NCI-H82 treated with DMSO at 0.1 percent for 48 hours (cell line): ENCODE data around the gene DLL4.
"Not testable (repeated sequence)": the region's sequence is repeated elsewhere in the genome, so short reads cannot be mapped to it uniquely, and the experiment has no call there.

ENCODE experiments used
- DNase-seq: peaks from one replicate; lab custom pipeline; 2025; ENCODE audit not compliant: unreplicated experiment; lab: John Stamatoyannopoulos, UW

DLL4 gene

DNA sequence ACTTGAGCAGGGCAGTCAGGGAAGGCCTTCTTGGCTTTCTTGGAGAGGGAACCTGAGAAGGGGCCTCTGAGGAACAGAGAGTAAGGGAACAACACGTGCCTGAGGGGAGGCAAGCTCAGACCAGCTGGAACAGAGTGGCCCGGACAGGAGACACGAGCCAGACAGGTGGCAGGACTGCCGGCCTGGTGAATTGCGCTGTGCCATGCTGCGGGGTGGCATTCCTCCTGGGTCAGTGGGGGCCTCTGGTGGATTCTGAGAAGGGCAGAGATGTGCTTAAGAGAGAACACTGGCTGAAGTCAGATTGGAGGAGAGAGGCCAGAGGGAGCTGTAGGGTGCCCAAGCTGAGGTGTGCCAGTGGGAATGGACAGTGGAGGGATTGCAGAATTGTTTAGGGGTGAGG, 29.0 kb downstream of the DLL4 start:
- no peak for DNase-seq

DNA sequence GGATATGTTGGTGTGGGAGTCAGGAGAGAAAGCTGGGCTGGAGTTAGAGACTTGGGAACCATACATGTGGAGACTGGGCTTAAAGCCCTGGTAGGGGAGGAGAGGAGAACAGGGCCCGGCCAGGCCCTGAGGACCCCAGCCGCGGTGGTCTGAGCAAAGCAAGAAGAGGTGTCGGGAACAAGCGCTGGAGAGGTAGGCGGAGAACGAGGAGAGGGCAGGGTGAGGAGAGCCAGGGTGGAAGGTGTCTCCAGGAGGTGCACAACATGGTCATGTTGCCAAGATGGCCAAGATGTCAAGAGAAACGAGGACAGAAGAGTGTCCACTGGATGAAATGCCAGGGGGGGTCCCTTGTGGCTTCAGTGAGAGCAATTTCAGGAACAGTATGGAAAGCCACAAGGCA, 29.6 kb downstream of the DLL4 start:
- no peak for DNase-seq

GRCh38 chr15:40959331-40960141, 30.4 kb downstream of the DLL4 start:
- no peak for DNase-seq

DNA sequence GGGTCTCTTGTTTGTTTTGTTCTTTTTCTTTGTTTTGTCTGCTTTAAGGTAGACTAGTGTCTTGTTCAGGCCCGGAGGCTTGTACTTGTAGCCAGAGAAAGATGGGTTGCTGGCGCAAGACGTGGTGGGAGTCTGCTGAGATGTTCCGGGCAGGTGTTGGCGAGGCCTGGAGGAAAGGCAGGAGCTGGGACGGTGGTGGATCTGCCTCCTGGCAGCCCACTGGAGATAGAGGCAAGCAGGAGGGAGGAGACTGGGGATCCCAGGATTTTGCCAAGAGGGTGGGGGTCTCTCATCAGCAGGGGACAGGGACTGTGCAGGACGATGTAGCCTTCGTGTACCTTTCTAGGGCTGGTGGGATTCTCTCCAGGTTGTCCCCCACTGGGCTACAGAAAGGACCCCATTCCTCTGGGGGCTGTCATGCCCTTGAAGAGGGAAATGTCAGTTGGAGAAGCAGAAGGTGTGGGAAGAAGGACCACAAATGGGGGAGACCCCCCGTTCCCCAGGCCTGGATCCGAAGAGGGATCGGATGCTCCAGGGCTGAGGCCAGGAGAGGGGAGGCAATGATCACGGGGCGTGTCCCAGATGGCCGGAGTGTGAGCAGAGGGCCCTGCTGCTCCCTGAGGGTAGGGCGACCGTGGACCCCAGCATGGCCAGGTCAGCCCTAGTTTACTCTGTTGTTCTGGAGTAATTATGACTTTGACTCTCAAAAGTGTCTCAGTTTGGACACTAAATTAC, 31.2 kb downstream of the DLL4 start:
- no peak for DNase-seq

DNA sequence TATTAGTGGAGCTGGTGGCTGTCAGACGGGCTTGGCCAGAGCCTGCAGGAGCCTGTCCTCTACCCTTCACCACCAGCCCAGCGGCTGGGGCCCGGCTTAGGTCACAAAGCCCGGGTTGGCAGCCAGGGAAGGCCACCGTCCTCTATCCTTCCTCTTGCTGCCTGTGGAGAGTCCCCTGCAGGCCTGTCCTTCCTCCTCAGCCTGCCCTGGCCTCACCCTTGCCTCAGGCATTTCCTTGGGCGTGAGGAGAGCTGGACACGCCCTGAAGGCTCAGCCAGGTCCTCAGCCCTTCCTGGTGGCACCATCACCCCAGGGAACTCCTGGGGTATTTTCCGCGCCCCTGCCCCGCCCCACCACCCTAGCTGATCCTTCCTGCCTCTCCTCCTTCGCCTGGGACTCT, 31.8 kb downstream of the DLL4 start:
- DNase-seq, result no peak

DNA sequence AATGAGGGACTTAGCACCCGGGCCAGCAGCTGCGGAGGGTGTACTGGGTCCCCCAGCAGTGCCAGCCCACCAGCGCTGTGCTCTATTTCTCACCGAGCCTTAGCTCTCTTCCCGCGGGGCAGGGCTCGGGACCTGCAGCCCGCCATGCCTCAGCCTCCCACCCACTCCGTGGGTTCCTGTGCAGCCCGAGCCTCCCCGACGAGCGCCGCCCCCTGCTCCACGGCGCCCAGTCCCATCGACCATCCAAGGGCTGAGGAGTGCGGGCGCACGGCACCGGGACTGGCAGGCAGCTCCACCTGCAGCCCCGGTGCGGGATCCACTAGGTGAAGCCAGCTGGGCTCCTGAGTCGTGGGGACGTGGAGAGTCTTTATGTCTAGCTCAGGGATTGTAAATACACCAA, 32.6 kb downstream of the DLL4 start:
- DNase-seq, result not testable (repeated sequence)

DNA sequence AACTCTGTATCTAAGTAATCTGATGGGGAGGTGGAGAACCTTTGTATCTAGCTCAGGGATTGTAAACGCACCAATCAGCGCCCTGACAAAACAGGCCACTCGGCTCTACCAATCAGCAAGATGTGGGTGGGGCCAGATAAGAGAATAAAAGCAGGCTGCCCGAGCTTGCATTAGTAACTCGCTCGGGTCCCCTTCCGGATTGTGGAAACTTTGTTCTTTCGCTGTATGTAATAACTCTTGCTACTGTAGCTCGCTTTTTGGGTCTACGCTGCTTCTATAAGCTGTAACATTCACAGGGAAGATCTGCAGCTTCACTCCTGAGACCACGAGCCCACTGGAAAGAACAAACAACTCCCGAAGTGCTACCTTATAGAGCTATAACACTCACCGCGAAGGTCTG, 33.2 kb downstream of the DLL4 start:
- not testable (repeated sequence) for DNase-seq

DNA sequence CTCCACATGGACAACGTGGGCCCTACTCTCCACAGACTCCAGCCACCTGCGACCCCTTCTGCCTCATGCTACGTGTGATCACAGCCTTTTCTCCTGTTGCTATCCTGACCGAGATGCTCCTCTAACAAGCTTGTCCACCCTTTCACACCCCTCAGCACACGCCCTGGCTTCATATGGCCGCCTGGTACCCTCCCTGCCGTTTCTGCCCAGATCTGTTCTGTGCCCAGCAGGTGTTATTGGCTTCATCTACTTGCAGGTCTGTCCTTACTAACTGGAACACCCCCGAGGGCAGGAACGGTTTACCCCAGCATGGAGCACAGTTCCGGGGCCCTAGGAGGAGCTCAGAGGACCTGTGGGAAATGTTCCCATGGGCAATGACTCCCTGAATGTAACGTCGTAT, 34.1 kb downstream of the DLL4 start:
- DNase-seq, result no peak

- no peak for DNase-seq
Observed at GRCh38 chr15:40964006-40964405, 34.9 kb downstream of the DLL4 start.

DNA sequence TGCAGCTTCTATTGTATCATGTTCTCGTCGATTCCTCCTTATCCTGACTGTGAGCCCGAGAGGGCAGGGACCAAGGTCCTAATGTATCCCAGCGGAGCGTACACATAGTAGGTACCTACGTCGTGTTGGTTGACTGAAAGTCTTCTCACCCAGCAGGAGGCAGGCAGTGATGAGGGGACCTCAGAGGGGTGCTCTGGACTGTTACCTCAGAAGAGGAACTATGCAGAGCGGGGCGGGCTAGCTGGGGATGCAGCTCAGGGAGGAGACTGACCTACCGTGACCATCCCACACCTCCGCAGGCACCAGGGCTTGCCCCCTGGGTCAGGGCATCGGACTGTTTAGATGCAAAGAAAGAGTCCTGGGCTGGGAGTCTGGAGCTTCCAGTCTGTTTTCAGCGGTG, 35.5 kb downstream of the DLL4 start:
- DNase-seq, result no peak

GRCh38 chr15:40968290-40969085, 39.3 kb downstream of the DLL4 start:
- DNase-seq, result no peak

GRCh38 chr15:40969363-40969762, 40.2 kb downstream of the DLL4 start:
- no peak for DNase-seq

GRCh38 chr15:40974879-40975278, 45.7 kb downstream of the DLL4 start:
- DNase-seq, result no peak

GRCh38 chr15:40976819-40977218, 47.7 kb downstream of the DLL4 start:
- DNase-seq, result no peak

DNA sequence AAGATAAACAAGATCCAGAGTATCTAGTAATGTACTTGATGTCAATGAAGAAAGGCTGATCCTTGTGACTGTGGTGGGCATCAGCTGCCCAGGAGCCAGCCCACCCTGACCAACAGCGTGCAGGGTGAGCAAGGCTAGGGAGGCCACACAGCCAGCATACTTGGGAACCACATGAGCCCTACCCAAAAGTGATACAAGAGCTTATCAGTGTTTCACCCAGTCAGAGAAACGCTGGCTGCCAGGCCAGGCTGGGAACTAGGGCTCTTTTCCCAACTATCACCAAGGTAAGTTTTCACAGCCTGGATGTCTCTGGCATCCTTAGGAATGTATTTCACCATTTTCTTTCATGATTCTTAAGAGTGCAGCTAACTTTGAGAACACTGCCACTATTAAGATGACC, 49.0 kb downstream of the DLL4 start:
- DNase-seq, result no peak

DNA sequence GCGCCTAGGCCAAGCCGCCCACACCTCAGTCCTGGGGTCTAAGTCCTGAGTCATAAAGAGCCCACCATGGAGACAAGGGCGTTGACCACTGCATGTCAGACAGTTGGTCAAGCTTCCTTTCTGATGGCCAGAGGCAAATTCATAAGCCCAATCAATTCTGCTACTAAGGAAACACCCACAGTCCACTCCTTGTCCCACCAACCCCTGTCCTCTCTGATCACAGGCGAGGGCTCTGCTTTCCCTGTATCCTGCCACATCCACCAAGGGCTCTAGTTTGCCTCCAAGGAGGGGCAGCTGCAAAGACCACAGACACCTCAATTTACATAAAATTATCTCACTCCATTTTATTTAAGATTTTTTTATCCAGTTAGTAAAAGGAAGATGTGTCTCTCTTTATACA, 49.4 kb downstream of the DLL4 start:
- no peak for DNase-seq

- no peak for DNase-seq
Observed at GRCh38 chr15:40981186-40981585, 52.0 kb downstream of the DLL4 start.

- DNase-seq, result no peak
Observed at GRCh38 chr15:40982855-40983254, 53.7 kb downstream of the DLL4 start.

DNA sequence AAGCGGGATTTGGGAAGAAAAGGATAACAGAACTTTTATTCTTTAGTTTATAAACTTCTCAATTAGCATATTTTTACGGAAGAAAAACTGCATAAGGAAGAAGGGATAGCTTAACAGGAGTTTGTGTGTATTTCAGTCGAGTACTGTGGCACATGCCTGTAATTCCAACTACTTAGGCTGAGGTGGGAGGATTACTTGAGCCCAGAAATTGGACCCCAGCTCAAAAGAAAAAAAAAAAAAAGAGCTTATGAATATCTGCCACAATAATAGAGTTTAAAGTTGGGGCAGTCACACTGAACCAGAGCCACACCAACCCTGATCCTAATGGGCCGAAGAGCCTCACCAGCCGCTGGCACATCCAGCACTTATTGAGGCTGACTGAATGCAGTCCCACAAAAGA, 55.3 kb downstream of the DLL4 start:
- DNase-seq, result no peak

GRCh38 chr15:40984964-40985363, 55.8 kb downstream of the DLL4 start:
- DNase-seq, result no peak

DNA sequence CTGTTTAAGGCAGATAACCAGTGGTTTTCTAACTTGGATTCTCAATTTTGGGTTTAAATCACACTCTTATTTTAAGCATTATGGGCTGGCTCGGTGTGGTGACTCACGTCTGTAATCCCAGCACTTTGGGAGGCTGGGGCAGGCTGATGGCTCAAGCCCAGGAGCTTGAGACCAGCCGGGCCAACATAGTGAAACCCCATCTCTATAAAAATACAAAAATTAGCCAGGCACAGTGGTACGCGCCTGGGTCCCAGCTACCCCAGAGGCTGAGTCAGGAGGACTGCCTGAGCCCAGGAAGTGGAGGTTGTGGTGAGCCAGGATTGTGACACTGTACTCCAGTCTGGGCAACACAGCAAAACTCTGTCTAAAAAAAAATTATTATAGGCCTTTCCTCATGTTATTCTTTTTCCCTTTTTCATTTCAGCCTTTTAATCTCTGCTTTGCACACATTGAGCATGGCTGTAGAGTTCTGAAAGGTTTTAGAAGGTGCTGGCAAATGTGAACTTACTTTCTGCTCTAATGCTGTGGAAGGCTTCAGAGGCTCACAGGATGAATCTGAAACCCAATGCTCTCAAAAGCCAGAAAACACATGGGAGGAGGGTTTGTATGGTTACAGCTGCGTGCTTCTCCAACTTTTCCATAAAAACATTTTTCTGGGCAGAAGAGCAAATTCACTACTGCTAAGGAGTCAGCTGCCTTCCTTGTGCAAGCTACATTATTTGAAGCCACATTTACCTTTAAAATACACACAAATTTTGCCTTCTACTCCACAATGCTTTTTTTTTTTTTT, 56.6 kb downstream of the DLL4 start:
- DNase-seq, result no peak
